SK-N-SH (cell line): Measurements from ENCODE around the gene STARD5.

ENCODE experiments used
- CTCF ChIP-seq: fragments of 200-600 bp; sonication (generic); IDR thresholded peaks from 2 replicates; pipeline ENCODE4 v1.6.1; 2017; ENCODE audit warnings: antibody characterized with exemption, mild to moderate bottlenecking, moderate library complexity
- ELF1 ChIP-seq: IDR thresholded peaks from 2 replicates; pipeline ENCODE4 v1.4.0; 2012
- MAX ChIP-seq: IDR thresholded peaks from 2 replicates; pipeline ENCODE4 v1.4.0; 2012; ENCODE audit warnings: low read depth
- MEF2A ChIP-seq: IDR thresholded peaks from 2 replicates; pipeline ENCODE4 v1.4.0; 2012; ENCODE audit warnings: low read depth, borderline replicate concordance
- MXI1 ChIP-seq: IDR thresholded peaks from 2 replicates; pipeline ENCODE4 v1.6.1; 2012; ENCODE audit warnings: mild to moderate bottlenecking, low read depth, low read length, improper control_type of control experiment
- NFIC ChIP-seq: IDR thresholded peaks from 2 replicates; pipeline ENCODE4 v1.4.0; 2012; ENCODE audit warnings: borderline replicate concordance
- PBX3 ChIP-seq: IDR thresholded peaks from 2 replicates; pipeline ENCODE4; 2012
- REST ChIP-seq: IDR thresholded peaks from 2 replicates; pipeline ENCODE4 v1.6.1; 2012; ENCODE audit warnings: mild to moderate bottlenecking, low read depth, low read length, moderate library complexity
- TAF1 ChIP-seq: IDR thresholded peaks from 2 replicates; pipeline ENCODE4 v1.6.1; 2012; ENCODE audit warnings: low read depth, mild to moderate bottlenecking, low read length, moderate library complexity, borderline replicate concordance
- YY1 ChIP-seq: IDR thresholded peaks from 2 replicates; pipeline ENCODE4 v1.4.0; 2012; ENCODE audit warnings: low read depth, mild to moderate bottlenecking

- TF ChIP-seq NFIC (no peak), PBX3 (no peak), CTCF (no peak), REST (no peak), MEF2A (no peak), MAX (no peak), YY1 (no peak), ELF1 (no peak), TAF1 (no peak), MXI1 (no peak)
Observed at GRCh38 chr15:81303244-81304225, 20.4 kb downstream of the STARD5 start.
